ENCODE data around the gene KIF18B. TPM values are rescaled to one million over a fixed set of nuclear protein-coding genes. Genes with fewer than 3 reads are reported as not detected.
"Not testable (repeated sequence)": the region's sequence is repeated elsewhere in the genome, so short reads cannot be mapped to it uniquely, and the experiment has no call there.

Gene KIF18B
- total and polyA plus RNA-seq, 2 donors = 2.4 to 3.5 TPM

- no peak overlapping the region for H3K4me3 ChIP-seq (ENCODE audit: low read length in 2 of 2)
- 95% methylated on average over 6 of the region's 6 CpGs for WGBS
- DNase-seq (ENCODE audit: low read depth in 6 of 9, low spot score in 9 of 9) = no peak
Observed at GRCh38 chr17:44952946-44953475, 5.4 kb upstream of the KIF18B start.

GRCh38 chr17:44948315-44948795 is 782 bp upstream of the KIF18B start:
- H3K4me1 ChIP-seq (ENCODE audit: control insufficient read depth in 2 of 2, insufficient read depth in 2 of 2, low read length in 2 of 2) = peaks cover 12 to 17% of the 10 kb centered on the region in 2 donors
- H3K9me3 ChIP-seq (ENCODE audit: control insufficient read depth in 2 of 2, insufficient read depth in 1 of 2, low read length in 1 of 2) = no peaks in the 10 kb centered on the region
- peak overlapping the region; percentile 79 to 88 for H3K4me3 ChIP-seq (ENCODE audit: low read length in 2 of 2)
- H3K36me3 ChIP-seq (ENCODE audit: control insufficient read depth in 2 of 2, insufficient read depth in 2 of 2, low read length in 1 of 2) = peaks cover 0 to 12% of the 10 kb centered on the region in 2 donors
- no peak for DNase-seq (ENCODE audit: low read depth in 6 of 9, low spot score in 9 of 9)
- 76% methylated on average over 7 of the region's 7 CpGs for WGBS
- H3K27ac ChIP-seq (ENCODE audit: low read depth in 1 of 2, low read length in 1 of 2) = peak overlapping the region in 1 of 2 donors; percentile 69
- peaks cover 0 to 11% of the 10 kb centered on the region in 2 donors for H3K27me3 ChIP-seq (ENCODE audit: control insufficient read depth in 2 of 2, insufficient read depth in 1 of 2, low read length in 1 of 2)

More at GRCh38 chr17:44952946-44953475, 5.4 kb upstream of the KIF18B start:
- Histone ChIP-seq H3K9me3 (ENCODE audit: control insufficient read depth in 2 of 2, insufficient read depth in 1 of 2, low read length in 1 of 2) (no peaks in the 10 kb centered on the region), H3K27me3 (ENCODE audit: control insufficient read depth in 2 of 2, insufficient read depth in 1 of 2, low read length in 1 of 2) (peaks cover 7 to 48% of the 10 kb centered on the region in 2 donors), H3K4me1 (ENCODE audit: control insufficient read depth in 2 of 2, insufficient read depth in 2 of 2, low read length in 2 of 2) (peaks cover 4 to 5% of the 10 kb centered on the region in 2 donors), H3K27ac (ENCODE audit: low read depth in 1 of 2, low read length in 1 of 2) (no peak overlapping the region), H3K36me3 (ENCODE audit: control insufficient read depth in 2 of 2, insufficient read depth in 2 of 2, low read length in 1 of 2) (no peaks in the 10 kb centered on the region)

- Histone ChIP-seq H3K36me3 (ENCODE audit: control insufficient read depth in 2 of 2, insufficient read depth in 2 of 2, low read length in 1 of 2) (peaks cover 0 to 31% of the 10 kb centered on the region in 2 donors), H3K4me1 (ENCODE audit: control insufficient read depth in 2 of 2, insufficient read depth in 2 of 2, low read length in 2 of 2) (peaks cover 12 to 26% of the 10 kb centered on the region in 2 donors)
- not testable (repeated sequence) for H3K27ac ChIP-seq (ENCODE audit: low read depth in 1 of 2, low read length in 1 of 2); H3K4me3 ChIP-seq (ENCODE audit: low read length in 2 of 2); H3K27me3 ChIP-seq (ENCODE audit: control insufficient read depth in 2 of 2, insufficient read depth in 1 of 2, low read length in 1 of 2); DNase-seq (ENCODE audit: low read depth in 6 of 9, low spot score in 9 of 9); H3K9me3 ChIP-seq (ENCODE audit: control insufficient read depth in 2 of 2, insufficient read depth in 1 of 2, low read length in 1 of 2)
- WGBS = 99% methylated on average over 10 of the region's 10 CpGs
Observed at GRCh38 chr17:44945652-44946051, 1.9 kb downstream of the KIF18B start.

- no peak for DNase-seq (ENCODE audit: low read depth in 6 of 9, low spot score in 9 of 9)
- WGBS = 96% methylated on average over 4 of the region's 4 CpGs
- Histone ChIP-seq H3K36me3 (ENCODE audit: control insufficient read depth in 2 of 2, insufficient read depth in 2 of 2, low read length in 1 of 2) (peaks cover 0 to 46% of the 10 kb centered on the region in 2 donors), H3K4me3 (ENCODE audit: low read length in 2 of 2) (no peak overlapping the region), H3K27me3 (ENCODE audit: control insufficient read depth in 2 of 2, insufficient read depth in 1 of 2, low read length in 1 of 2) (no peaks in the 10 kb centered on the region), H3K9me3 (ENCODE audit: control insufficient read depth in 2 of 2, insufficient read depth in 1 of 2, low read length in 1 of 2) (peaks cover 0 to 5% of the 10 kb centered on the region in 2 donors), H3K27ac (ENCODE audit: low read depth in 1 of 2, low read length in 1 of 2) (no peak overlapping the region), H3K4me1 (ENCODE audit: control insufficient read depth in 2 of 2, insufficient read depth in 2 of 2, low read length in 2 of 2) (peaks cover 7 to 22% of the 10 kb centered on the region in 2 donors)
Observed at GRCh38 chr17:44942456-44942855, 5.1 kb downstream of the KIF18B start.

GRCh38 chr17:44941712-44942331 is 5.8 kb downstream of the KIF18B start:
- peaks cover 0 to 5% of the 10 kb centered on the region in 2 donors for H3K9me3 ChIP-seq (ENCODE audit: control insufficient read depth in 2 of 2, insufficient read depth in 1 of 2, low read length in 1 of 2)
- DNase-seq (ENCODE audit: low read depth in 6 of 9, low spot score in 9 of 9) = no peak
- H3K4me3 ChIP-seq (ENCODE audit: low read length in 2 of 2) = no peak overlapping the region
- H3K36me3 ChIP-seq (ENCODE audit: control insufficient read depth in 2 of 2, insufficient read depth in 2 of 2, low read length in 1 of 2) = peaks cover 0 to 49% of the 10 kb centered on the region in 2 donors
- no peak overlapping the region for H3K27ac ChIP-seq (ENCODE audit: low read depth in 1 of 2, low read length in 1 of 2)
- 95% methylated on average over 9 of the region's 9 CpGs for WGBS
- H3K27me3 ChIP-seq (ENCODE audit: control insufficient read depth in 2 of 2, insufficient read depth in 1 of 2, low read length in 1 of 2) = no peaks in the 10 kb centered on the region
- peaks cover 7 to 16% of the 10 kb centered on the region in 2 donors for H3K4me1 ChIP-seq (ENCODE audit: control insufficient read depth in 2 of 2, insufficient read depth in 2 of 2, low read length in 2 of 2)

GRCh38 chr17:44940768-44941167 is 6.8 kb downstream of the KIF18B start:
- no peak overlapping the region for H3K27ac ChIP-seq (ENCODE audit: low read depth in 1 of 2, low read length in 1 of 2)
- peaks cover 2 to 15% of the 10 kb centered on the region in 2 donors for H3K4me1 ChIP-seq (ENCODE audit: control insufficient read depth in 2 of 2, insufficient read depth in 2 of 2, low read length in 2 of 2)
- H3K4me3 ChIP-seq (ENCODE audit: low read length in 2 of 2) = no peak overlapping the region
- DNase-seq (ENCODE audit: low read depth in 6 of 9, low spot score in 9 of 9) = no peak
- WGBS = 93% methylated on average over 1 of the region's 1 CpG
- no peaks in the 10 kb centered on the region for H3K27me3 ChIP-seq (ENCODE audit: control insufficient read depth in 2 of 2, insufficient read depth in 1 of 2, low read length in 1 of 2)
- peaks cover 0 to 5% of the 10 kb centered on the region in 2 donors for H3K9me3 ChIP-seq (ENCODE audit: control insufficient read depth in 2 of 2, insufficient read depth in 1 of 2, low read length in 1 of 2)
- peaks cover 5 to 56% of the 10 kb centered on the region in 2 donors for H3K36me3 ChIP-seq (ENCODE audit: control insufficient read depth in 2 of 2, insufficient read depth in 2 of 2, low read length in 1 of 2)

- WGBS = 95% methylated on average over 4 of the region's 4 CpGs
Observed at GRCh38 chr17:44940317-44940716, 7.3 kb downstream of the KIF18B start.

GRCh38 chr17:44935116-44935515 is 12.5 kb downstream of the KIF18B start:
- H3K27me3 ChIP-seq (ENCODE audit: control insufficient read depth in 2 of 2, insufficient read depth in 1 of 2, low read length in 1 of 2) = no peaks in the 10 kb centered on the region
- no peak overlapping the region for H3K4me3 ChIP-seq (ENCODE audit: low read length in 2 of 2)
- no peaks in the 10 kb centered on the region for H3K4me1 ChIP-seq (ENCODE audit: control insufficient read depth in 2 of 2, insufficient read depth in 2 of 2, low read length in 2 of 2)
- no peak for DNase-seq (ENCODE audit: low read depth in 6 of 9, low spot score in 9 of 9)
- H3K36me3 ChIP-seq (ENCODE audit: control insufficient read depth in 2 of 2, insufficient read depth in 2 of 2, low read length in 1 of 2) = peaks cover 56 to 76% of the 10 kb centered on the region in 2 donors
- peaks cover 0 to 5% of the 10 kb centered on the region in 2 donors for H3K9me3 ChIP-seq (ENCODE audit: control insufficient read depth in 2 of 2, insufficient read depth in 1 of 2, low read length in 1 of 2)
- WGBS = 96% methylated on average over 9 of the region's 9 CpGs
- H3K27ac ChIP-seq (ENCODE audit: low read depth in 1 of 2, low read length in 1 of 2) = no peak overlapping the region

More at GRCh38 chr17:44940317-44940716, 7.3 kb downstream of the KIF18B start:
- Histone ChIP-seq H3K27ac (ENCODE audit: low read depth in 1 of 2, low read length in 1 of 2) (no peak overlapping the region), H3K36me3 (ENCODE audit: control insufficient read depth in 2 of 2, insufficient read depth in 2 of 2, low read length in 1 of 2) (peaks cover 10 to 60% of the 10 kb centered on the region in 2 donors), H3K27me3 (ENCODE audit: control insufficient read depth in 2 of 2, insufficient read depth in 1 of 2, low read length in 1 of 2) (no peaks in the 10 kb centered on the region), H3K4me1 (ENCODE audit: control insufficient read depth in 2 of 2, insufficient read depth in 2 of 2, low read length in 2 of 2) (peaks cover 0 to 13% of the 10 kb centered on the region in 2 donors), H3K9me3 (ENCODE audit: control insufficient read depth in 2 of 2, insufficient read depth in 1 of 2, low read length in 1 of 2) (peaks cover 0 to 5% of the 10 kb centered on the region in 2 donors), H3K4me3 (ENCODE audit: low read length in 2 of 2) (no peak overlapping the region)
- no peak for DNase-seq (ENCODE audit: low read depth in 6 of 9, low spot score in 9 of 9)

GRCh38 chr17:44934745-44935105 is 12.8 kb downstream of the KIF18B start:
- no peak for DNase-seq (ENCODE audit: low read depth in 6 of 9, low spot score in 9 of 9)
- 99% methylated on average over 10 of the region's 10 CpGs for WGBS
- Histone ChIP-seq H3K4me1 (ENCODE audit: control insufficient read depth in 2 of 2, insufficient read depth in 2 of 2, low read length in 2 of 2) (no peaks in the 10 kb centered on the region), H3K4me3 (ENCODE audit: low read length in 2 of 2) (no peak overlapping the region), H3K9me3 (ENCODE audit: control insufficient read depth in 2 of 2, insufficient read depth in 1 of 2, low read length in 1 of 2) (peaks cover 0 to 5% of the 10 kb centered on the region in 2 donors), H3K27me3 (ENCODE audit: control insufficient read depth in 2 of 2, insufficient read depth in 1 of 2, low read length in 1 of 2) (no peaks in the 10 kb centered on the region), H3K36me3 (ENCODE audit: control insufficient read depth in 2 of 2, insufficient read depth in 2 of 2, low read length in 1 of 2) (peaks cover 56 to 78% of the 10 kb centered on the region in 2 donors), H3K27ac (ENCODE audit: low read depth in 1 of 2, low read length in 1 of 2) (no peak overlapping the region)

All from thymus (tissue), 11 donors.